ENCODE results near the gene RACK1. TPM values are rescaled to one million over a fixed set of nuclear protein-coding genes. Genes with fewer than 3 reads are reported as not detected.

The RACK1 gene
- total RNA-seq: 7,121 and 7,227 TPM in 2 replicates

DNA sequence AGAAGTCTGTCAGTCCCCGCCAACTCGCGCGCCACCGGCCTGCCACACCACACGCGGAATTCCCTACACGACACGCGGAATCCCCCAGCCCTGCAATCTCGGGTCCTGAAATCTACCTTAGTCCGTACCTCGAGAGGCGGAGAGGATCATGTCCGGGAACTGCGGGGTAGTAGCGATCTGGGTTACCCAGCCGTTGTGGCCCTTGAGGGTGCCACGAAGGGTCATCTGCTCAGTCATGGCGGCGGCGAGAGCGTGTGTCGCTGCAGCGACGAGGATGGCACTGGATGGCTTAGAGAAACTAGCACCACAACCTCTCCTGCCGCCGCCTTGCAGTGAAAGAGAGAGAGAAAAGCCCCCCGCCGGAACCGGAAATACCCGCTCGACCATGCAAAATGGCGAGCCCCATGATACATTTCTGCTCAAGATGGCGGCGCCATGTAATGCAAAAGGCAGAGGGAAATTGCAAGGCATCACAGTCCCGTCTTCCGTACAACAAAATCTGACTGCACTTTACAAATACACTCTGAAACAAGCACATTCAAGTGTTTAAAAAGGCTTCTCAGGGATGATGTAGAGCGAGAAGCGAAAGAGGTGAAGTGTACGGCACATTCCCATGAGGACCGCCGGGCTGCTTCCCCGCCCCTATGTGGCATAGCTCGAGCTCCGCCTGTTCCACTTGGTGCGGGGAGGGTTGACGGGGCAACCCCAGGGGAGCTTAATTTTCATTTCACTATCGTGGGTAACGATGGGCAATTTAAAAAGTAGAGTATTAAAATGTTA lies at the start of gene RACK1:
TSS of gene RACK1 (minus strand) at position 343 of the 780 bp plus-strand sequence. CDS start at position 237, 106 bp downstream.

DNA sequence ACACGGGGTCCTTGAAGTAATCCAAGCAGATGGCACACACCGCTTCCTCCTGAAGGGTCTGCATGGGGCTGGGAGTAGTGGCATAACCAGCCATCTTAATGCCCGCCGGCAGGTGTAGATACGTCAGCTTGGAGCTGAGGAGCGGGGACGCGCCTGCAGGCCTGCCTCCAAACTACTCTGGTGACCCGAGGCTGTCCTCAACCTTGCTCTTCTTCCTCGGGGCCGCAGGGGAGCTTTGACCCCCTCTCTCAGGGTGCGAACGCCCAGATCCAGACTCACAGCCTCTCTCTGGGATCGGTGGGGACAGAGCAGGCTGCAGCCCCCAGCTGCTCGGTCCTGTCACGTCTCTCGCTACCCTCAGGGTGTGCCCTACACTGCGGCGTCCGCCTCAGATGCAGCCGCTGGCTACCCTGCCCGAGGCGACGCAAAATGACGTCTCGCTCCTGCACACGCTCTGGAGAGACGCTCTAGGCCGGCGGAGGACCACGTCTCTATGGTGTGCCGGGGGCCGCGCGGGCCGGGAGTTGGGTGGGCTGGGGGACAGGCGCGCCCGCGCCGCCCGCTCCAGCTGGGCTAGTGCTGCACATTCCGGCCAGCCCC lies 17.1 kb upstream of the RACK1 start, which contains the start of gene TRIM52:
TSS of gene TRIM52 (minus strand) at position 424 of the 600 bp plus-strand sequence. CDS start at position 94, 330 bp downstream.

GRCh38 chr5:181223058-181223728 lies 20.5 kb downstream of the RACK1 start, which contains the start of gene TRIM41:
TSS of gene TRIM41 (plus strand) at chr5:181223281. CDS start at chr5:181224000, 719 bp downstream.

GRCh38 chr5:181204826-181205760 lies 38.6 kb downstream of the RACK1 start, which contains the start of gene TRIM7:
TSS of gene TRIM7 (minus strand) at chr5:181205196. CDS start at chr5:181205110, 86 bp downstream.

Other genes with a start within 250 kb of the RACK1 start
- 0.11 and 0.60 TPM in 2 replicates for gene BTNL9, start 203.6 kb downstream of the RACK1 start, total RNA-seq
- gene OR2V1, start 112.7 kb downstream of the RACK1 start, total RNA-seq: not detected in 2 replicates
- gene OR2V2, start 96.3 kb downstream of the RACK1 start, total RNA-seq: 0.11 TPM in 1 of 2 replicates, not detected in the other
- gene TRIM7, start 38.7 kb downstream of the RACK1 start, total RNA-seq: 1.7 and 1.8 TPM in 2 replicates
- gene TRIM41, start 20.6 kb downstream of the RACK1 start, total RNA-seq: 8.2 and 9.3 TPM in 2 replicates
- gene TRIM52, start 17.2 kb upstream of the RACK1 start, total RNA-seq: 4.2 and 5.7 TPM in 2 replicates
- not detected in 2 replicates for gene OR4F3, start 123.4 kb upstream of the RACK1 start, total RNA-seq

Data from dermis lymphatic vessel endothelial cell (primary cell).